ENCODE data around the gene ATXN2. TPM values are rescaled to one million over a fixed set of nuclear protein-coding genes. Genes with fewer than 3 reads are reported as not detected.

Gene ATXN2
- total RNA-seq, 2 experiments from 2014 or later: 36.1 to 81.4 TPM

DNA sequence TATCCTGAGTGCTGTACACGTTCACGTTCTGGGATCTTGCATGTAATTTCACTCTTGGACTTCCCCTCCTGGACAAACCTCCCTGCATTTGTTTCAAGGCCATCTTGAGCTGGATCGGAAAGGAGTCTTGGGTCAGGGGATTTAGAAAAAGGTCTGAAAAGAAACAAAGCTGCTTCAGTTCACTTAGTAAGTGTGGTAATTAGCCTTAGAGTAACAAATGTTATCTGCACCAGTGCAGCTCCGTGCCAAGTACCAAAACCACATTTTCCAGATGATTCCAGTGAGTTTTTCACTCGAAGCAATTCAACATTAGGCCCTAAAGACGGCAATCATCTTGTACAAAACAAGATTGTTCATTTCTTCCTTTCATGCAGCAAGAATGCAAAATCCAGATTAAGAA is 39.4 kb upstream of the ATXN2 start:
- Histone ChIP-seq H3K4me3 (ENCODE audit: low read depth, low read length, poor library complexity, severe bottlenecking) (no peak overlapping the region), H3K27ac (ENCODE audit: low read depth, low read length, poor library complexity, severe bottlenecking) (no peak overlapping the region), H3K4me2 (ENCODE audit: low read length) (no peak overlapping the region), H3K4me1 (ENCODE audit: insufficient read depth, low read length, poor library complexity, severe bottlenecking) (no peaks in the 10 kb centered on the region), H4K20me1 (ENCODE audit: insufficient read depth, low read length) (no peaks in the 10 kb centered on the region), H3K9me3 (ENCODE audit: low read length) (no peaks in the 10 kb centered on the region), H3K36me3 (ENCODE audit: insufficient read depth, low read length) (peaks cover 18% of the 10 kb centered on the region), H3K9me2 (ENCODE audit: insufficient read depth, low read length) (no peaks in the 10 kb centered on the region), H2AFZ (ENCODE audit: low read length) (no peak overlapping the region), H3K79me2 (ENCODE audit: insufficient read depth, low read depth, low read length) (no peaks in the 10 kb centered on the region)
- intact Hi-C loops (cut with micrococcal nuclease; ENCODE audit: unreplicated experiment): no loop called here
- TF ChIP-seq, protein P1, sequence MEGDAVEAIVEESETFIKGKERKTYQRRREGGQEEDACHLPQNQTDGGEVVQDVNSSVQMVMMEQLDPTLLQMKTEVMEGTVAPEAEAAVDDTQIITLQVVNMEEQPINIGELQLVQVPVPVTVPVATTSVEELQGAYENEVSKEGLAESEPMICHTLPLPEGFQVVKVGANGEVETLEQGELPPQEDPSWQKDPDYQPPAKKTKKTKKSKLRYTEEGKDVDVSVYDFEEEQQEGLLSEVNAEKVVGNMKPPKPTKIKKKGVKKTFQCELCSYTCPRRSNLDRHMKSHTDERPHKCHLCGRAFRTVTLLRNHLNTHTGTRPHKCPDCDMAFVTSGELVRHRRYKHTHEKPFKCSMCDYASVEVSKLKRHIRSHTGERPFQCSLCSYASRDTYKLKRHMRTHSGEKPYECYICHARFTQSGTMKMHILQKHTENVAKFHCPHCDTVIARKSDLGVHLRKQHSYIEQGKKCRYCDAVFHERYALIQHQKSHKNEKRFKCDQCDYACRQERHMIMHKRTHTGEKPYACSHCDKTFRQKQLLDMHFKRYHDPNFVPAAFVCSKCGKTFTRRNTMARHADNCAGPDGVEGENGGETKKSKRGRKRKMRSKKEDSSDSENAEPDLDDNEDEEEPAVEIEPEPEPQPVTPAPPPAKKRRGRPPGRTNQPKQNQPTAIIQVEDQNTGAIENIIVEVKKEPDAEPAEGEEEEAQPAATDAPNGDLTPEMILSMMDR (conservative IDR thresholded peaks at IDR 0.05; ENCODE audit: low read length): no peak
- TF ChIP-seq EZH2phosphoT487 (IDR thresholded peaks at IDR 0.05; ENCODE audit: borderline replicate concordance, low read depth, low read length): no peak
- ChIA-PET CTCF (ENCODE audit: unreplicated experiment) (no interaction called here), POLR2A (interaction anchor here (0.5 to 0.6 kb wide), 4 partner anchors 19 to 164 kb away, joined by 3 to 7 read pairs (median 6); no protein-coding TSS in a partner anchor)
- no TSS peak for BruUV-seq (replicated peaks)
- DNase-seq (ENCODE audit: low spot score): no peak

DNA sequence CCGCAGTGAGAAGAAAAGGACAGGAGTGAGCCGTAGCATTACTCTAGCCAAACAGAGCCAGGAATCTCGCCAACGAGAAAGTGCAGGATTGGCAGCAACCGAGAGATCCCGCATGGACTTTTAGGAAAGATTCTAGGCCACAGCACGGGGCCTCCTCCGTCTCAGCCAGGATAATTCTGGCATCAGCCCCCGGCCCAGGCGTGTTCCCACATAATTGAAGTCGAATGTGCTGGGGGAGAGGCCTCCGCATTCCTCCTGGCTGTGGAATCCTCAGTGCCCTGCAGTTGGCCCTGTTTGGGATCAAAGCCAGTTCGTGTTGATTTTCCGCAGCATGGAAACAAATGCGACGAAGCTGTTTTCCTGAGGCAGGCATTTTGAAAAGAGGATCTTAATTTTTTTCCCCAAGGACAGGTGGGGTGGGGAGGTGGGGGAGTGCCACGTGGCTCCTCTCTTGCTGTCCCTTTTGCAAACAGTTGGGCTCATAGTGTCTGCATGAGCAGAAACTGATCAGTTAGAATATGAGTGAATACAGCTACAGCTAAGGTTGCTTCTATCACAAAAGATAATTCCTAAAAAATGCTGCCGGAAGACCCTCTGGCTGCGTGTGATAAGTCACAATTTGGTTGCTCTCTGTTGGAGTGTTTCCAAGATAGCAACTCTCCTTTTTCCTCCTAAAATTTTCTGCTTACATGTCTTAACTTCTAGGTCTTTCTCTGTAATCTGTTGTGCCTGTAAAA is 37.3 kb upstream of the ATXN2 start:
- Histone ChIP-seq H3K4me1 (ENCODE audit: insufficient read depth, low read length, poor library complexity, severe bottlenecking) (no peaks in the 10 kb centered on the region), H3K36me3 (ENCODE audit: insufficient read depth, low read length) (no peaks in the 10 kb centered on the region; the same call in 1 of the 2 replicates), H3K9me2 (ENCODE audit: insufficient read depth, low read length) (no peaks in the 10 kb centered on the region), H3K9me3 (ENCODE audit: low read length) (no peaks in the 10 kb centered on the region), H2AFZ (ENCODE audit: low read length) (no peak overlapping the region), H3K4me2 (ENCODE audit: low read length) (no peak overlapping the region), H3K4me3 (ENCODE audit: low read depth, low read length, poor library complexity, severe bottlenecking) (no peak overlapping the region), H3K79me2 (ENCODE audit: insufficient read depth, low read depth, low read length) (no peaks in the 10 kb centered on the region), H3K27ac (ENCODE audit: low read depth, low read length, poor library complexity, severe bottlenecking) (no peak overlapping the region), H4K20me1 (ENCODE audit: insufficient read depth, low read length) (no peaks in the 10 kb centered on the region)
- TF ChIP-seq EZH2phosphoT487 (IDR thresholded peaks at IDR 0.05; ENCODE audit: borderline replicate concordance, low read depth, low read length): no peak
- TF ChIP-seq, protein P1 (conservative IDR thresholded peaks at IDR 0.05; ENCODE audit: low read length): no peak
- no TSS peak for BruUV-seq (replicated peaks)
- ChIA-PET CTCF (ENCODE audit: unreplicated experiment) (interaction anchor here (0.5 kb wide), 1 partner anchor 184 kb away, joined by 3 read pairs; no protein-coding TSS in a partner anchor), POLR2A (no interaction called here)
- DNase-seq (ENCODE audit: low spot score): no peak
- intact Hi-C loops (cut with micrococcal nuclease; ENCODE audit: unreplicated experiment): no loop called here

DNA sequence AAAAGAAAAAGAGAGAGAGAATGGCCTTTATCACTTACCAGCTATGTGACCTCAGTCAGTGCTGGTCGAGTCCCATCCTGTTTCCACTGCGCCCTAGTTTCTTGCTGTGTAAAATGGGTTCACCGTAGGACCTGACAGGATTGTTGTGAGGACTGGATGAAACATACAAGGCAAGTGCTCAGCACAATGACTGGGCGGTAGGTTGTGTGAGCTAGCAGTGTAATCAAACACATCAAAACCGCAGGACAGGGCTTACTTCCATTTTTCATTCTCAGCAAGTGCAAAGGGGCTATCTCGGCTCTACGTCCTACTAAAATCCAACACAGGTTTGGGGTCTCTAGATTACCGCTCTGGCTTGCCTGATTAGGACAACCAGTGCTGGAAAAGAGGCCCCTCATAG is 36.4 kb upstream of the ATXN2 start:
- Histone ChIP-seq H3K4me1 (ENCODE audit: insufficient read depth, low read length, poor library complexity, severe bottlenecking) (no peaks in the 10 kb centered on the region), H3K9me2 (ENCODE audit: insufficient read depth, low read length) (no peaks in the 10 kb centered on the region), H3K27ac (ENCODE audit: low read depth, low read length, poor library complexity, severe bottlenecking) (no peak overlapping the region), H3K36me3 (ENCODE audit: insufficient read depth, low read length) (no peaks in the 10 kb centered on the region; the same call in 1 of the 2 replicates), H4K20me1 (ENCODE audit: insufficient read depth, low read length) (no peaks in the 10 kb centered on the region), H3K4me3 (ENCODE audit: low read depth, low read length, poor library complexity, severe bottlenecking) (no peak overlapping the region), H3K79me2 (ENCODE audit: insufficient read depth, low read depth, low read length) (no peaks in the 10 kb centered on the region), H2AFZ (ENCODE audit: low read length) (no peak overlapping the region), H3K4me2 (ENCODE audit: low read length) (no peak overlapping the region), H3K9me3 (ENCODE audit: low read length) (no peaks in the 10 kb centered on the region)
- TF ChIP-seq EZH2phosphoT487 (IDR thresholded peaks at IDR 0.05; ENCODE audit: borderline replicate concordance, low read depth, low read length): no peak
- TF ChIP-seq, protein P1 (conservative IDR thresholded peaks at IDR 0.05; ENCODE audit: low read length): no peak
- POLR2A ChIA-PET: interaction anchor here (0.8 kb wide), 1 partner anchor 106 kb away, joined by 3 read pairs; no protein-coding TSS in a partner anchor
- intact Hi-C loops (cut with micrococcal nuclease; ENCODE audit: unreplicated experiment): no loop called here
- CTCF ChIA-PET (ENCODE audit: unreplicated experiment): interaction anchor here (0.5 kb wide), 1 partner anchor 185 kb away, joined by 3 read pairs; no protein-coding TSS in a partner anchor
- BruUV-seq (replicated peaks): no TSS peak
- DNase-seq (ENCODE audit: low spot score): no peak
